H4 (cell line): ENCODE measurements around the gene ABCC9. TPM values are rescaled to one million over a fixed set of nuclear protein-coding genes. Genes with fewer than 3 reads are reported as not detected.
"Not testable (repeated sequence)": the region's sequence is repeated elsewhere in the genome, so short reads cannot be mapped to it uniquely, and the experiment has no call there.

Experiments used
- DNase-seq: peaks from one replicate; pipeline ENCODE4 v3.0.0-alpha.2; 2015; ENCODE audit warnings: low spot score
- total RNA-seq: library from RNA; depleted of rRNA; stranded (reverse); fragments of >200 nt; shearing (Covaris generic); gene quantifications from 2 replicates; pipeline ENCODE4 v1.2.3, GENCODE V29; 2014

The ABCC9 gene
- total RNA-seq, 1 experiment from 2014 or later, result 0.06 TPM

DNA sequence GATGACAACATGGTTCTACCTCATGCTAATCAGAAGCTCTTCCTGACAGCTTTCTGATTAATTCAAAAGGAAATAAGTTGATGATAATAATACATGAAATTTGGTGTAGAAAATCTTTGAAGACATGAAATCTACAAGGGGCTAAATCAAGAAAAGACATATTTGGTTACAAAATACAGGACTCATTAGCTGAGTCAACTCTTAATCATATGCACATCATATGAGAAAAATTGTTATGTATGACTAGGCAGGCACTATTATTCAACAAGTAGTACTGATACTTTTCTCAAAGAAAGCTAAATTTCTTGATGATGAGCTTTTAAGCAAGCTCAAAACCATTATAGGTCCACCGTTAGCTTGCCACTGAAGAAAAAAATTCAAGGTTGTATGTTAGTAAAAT lies 7.1 kb downstream of the ABCC9 start:
- DNase-seq, result no peak

DNA sequence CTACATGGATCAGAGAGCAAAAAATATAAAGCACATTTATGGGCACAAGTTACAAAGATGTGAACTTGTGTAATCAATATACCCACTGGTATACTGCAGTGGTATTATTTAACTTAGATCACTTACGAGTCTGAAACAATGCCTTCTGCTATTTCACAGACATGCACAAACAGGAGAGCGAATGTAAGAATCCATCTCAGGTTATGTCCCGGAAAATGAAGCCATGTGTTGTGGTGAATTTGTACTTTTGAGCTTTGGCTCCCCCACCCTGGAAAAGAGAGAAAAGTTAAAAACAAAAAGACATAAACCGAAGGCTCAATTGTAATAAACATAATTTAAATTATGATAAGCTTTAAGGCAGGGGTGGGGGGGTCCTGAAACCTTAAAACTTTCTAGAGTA lies 7.6 kb downstream of the ABCC9 start:
- no peak for DNase-seq

DNA sequence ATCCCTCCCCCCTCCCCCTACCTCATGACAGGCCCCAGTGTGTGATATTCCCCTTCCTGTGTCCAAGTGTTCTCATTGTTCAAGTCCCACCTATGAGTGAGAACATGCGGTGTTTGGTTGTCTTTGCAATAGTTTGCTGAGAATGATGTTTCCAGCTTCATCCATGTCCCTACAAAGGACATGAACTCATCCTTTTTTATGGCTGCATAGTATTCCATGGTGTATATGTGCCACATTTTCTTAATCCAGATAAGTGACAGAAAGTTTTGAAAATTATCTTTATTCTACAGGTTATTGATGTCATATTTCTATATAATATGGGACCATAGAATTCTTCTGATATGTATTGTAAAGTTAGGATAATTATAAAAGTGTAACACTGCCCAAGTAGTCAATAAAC lies 11.3 kb downstream of the ABCC9 start:
- DNase-seq, result not testable (repeated sequence)

DNA sequence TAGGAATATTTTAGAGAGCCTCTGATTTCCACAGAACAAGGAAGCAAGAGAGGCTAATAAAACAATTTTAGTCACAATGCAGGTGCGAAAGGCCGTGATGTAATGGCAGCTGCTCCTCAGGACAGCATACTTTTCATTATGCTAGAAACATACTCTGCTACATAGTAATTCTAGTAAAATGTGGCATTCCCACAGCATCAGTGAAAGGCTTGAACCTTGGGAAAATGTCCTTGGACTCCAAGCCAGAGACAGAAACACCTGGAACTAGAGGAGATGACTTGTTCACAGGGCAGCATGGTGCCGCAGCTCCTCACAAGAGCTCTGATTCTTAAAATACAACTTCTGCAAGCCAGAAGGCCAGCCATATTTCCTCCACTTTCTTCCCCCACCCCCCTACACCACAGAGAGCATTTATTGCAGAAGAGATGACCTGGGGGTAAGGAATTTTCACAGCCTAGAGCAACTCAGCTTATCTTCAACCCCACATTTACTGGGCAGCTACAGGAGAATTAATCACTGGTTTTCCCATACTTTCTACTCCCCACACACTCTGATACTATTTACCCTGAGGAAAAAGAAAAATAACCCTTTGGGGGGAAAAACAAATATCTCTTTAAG lies 15.8 kb downstream of the ABCC9 start:
- no peak for DNase-seq

DNA sequence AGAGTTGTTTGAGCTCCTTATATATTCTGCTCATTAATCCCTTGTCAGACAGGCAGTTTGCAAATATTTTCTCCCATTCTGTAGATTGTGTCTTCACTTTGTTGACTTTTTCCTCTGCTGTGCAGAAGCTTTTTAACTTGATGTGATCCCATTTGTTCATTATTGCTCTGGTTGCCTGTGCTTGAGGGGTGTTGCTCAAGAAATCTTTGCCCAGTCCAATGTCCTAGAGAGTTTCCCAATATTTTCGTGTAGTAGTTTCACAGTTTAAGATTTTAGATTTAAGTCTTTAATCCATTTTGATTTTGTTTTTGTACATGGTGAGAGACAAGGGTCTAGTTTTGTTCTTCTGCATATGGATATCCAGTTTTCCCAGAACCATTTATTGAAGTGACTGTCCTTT lies 19.8 kb downstream of the ABCC9 start:
- DNase-seq, result no peak

DNA sequence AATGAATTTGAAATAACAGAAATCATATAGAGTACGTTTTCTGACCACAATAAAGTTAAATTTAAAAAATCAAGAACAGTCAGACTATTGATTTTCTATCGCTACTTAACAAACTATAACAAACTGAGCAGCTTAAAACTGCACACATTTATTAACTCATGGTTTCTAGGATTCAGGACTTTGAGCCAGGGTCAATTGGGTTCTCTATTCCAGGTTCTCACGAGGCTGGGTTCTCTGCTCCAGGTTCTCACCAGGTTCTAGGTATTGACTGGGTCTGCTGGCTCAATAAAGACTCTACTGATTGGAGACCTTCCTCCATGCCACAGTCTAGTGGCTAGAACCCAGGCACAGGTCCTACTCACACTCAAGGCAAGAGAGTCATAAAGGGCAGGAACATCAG lies 22.8 kb downstream of the ABCC9 start:
- no peak for DNase-seq

DNA sequence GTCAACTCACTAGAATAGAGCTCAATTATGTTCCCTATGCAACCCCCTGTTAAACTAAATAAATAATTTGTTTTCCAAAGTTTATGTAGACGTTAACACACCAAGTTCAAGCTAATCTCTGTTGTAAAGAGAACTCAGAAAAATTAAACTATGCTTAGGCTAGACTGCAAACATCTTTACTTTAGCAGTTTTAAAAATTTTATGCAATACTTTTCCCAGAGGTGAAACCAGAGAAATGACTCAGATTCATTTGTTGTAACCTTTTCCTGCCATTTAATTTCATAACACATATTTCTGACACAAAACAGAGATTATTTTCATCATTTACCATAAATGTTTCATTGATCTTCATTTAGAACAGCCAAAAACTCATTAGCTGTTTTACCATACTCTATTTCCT lies 27.4 kb downstream of the ABCC9 start:
- DNase-seq, result no peak

DNA sequence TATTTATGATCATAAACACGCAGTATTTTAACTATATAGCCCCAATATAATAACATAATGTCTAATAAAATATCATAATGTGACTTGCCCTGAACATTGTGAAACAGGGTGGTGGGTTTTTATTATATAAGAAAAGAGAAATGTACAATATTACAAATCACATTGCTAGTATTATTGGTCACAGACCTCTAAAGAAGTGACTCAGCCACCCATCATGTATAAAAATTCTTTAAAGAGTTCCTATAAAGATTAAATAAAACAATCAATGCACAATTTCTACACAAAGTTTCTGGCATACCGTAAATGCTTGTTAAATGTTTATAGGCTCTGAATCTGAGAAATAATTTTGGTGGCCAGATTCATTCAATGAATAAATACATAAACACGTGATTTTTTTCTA lies 28.9 kb downstream of the ABCC9 start:
- no peak for DNase-seq

DNA sequence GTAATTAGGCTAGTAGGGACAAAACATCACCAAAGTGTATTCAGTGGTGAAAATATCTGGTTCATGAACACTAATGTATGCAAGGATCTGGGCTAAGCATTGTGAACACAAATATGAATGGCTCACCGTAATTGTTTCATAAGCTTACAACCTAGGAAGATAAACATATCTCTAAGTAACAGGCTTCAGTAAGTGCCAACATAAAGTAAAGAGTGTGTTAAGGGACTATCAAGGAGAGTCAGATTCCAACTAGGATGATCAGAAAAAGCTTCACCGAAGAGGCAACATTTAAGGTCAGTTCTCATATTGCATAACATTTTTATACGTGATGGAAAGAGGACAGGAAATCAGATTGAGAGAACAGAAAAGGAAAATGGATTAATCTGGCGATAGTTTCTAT lies 29.4 kb downstream of the ABCC9 start:
- DNase-seq, result no peak

DNA sequence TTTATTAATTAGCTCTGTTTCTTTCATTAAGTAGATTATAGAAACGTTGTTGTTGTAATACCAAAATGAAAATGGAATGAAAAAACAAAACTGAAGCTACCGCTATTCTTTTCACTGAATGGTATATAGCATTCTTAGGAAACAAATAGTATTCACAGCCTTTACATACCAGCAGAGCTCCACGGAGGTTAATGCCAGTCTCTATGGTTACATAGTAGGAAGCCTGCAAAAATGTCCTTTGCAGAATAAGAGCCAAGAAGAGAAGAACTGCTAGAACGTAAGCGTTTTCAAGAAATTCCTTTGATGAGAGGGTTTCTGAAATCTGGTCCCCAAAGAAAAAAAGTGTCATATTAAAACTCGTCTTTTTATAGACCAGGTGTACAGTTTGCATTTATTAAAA lies 30.6 kb downstream of the ABCC9 start:
- DNase-seq, result no peak

DNA sequence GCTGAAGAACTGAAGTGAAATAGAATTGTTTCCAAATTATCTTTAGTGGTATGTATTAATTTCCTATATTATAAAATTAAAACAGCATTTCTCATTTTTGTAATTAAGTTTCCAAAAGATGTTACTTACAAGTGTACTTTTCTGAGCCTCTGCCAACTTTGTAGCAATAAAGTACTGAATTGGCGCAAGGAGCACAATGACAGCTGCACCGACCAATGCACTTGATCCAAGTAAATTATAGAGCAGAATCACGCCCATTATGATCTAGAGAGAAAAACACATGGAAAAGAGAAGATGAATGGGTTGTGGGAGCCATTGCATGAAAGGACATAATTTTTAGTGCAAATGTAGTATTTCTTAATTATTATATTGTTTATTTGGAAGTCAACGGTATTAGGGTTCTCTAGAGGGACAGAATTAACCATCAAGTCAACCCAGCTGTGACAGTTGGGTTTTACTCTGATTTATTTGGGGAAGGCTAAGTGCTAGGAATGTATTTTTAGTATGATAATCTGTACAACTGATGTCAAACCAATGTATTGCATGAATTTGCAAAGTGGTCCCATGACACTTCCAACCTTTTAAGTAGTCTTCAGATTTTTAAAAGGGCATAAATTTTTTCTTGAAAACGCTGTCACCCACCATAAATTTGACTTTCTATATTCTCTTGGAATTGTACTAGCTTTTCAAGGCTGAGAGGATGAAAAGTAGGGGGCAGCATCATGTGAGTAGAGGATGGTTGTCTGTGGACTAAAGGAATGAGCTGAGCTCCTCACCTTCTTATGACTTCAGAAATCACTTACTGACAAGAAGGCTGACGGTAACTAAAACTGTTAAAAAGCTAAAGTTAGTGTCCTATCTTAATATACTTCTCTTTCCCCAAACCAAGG lies 33.0 kb downstream of the ABCC9 start:
- no peak for DNase-seq

DNA sequence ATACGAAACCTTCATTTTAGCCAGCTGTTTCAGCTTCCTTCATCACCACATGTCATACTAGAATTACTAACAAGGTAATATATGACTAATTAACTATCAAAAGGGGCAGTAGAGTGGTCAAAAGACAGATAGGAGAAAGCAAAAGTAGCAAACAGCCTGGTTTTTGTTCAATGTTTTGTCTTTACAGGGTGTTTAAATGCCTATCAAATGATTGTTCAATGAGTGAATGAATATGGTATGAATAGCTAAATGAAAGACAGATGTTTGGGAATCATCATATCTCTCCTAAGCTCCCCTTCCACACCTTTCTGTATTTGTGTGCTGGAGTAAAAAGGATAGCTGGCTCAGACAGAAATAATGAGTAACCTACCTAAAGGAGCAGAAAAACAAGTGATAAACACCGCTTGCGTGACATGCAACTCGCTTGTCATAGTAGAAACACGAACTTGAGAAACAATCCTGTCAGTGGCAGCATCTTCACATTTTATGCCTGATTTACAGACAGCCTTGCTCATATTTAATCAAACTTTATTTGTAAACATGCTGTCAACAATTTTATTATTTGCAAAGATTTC lies 34.2 kb downstream of the ABCC9 start:
- no peak for DNase-seq

DNA sequence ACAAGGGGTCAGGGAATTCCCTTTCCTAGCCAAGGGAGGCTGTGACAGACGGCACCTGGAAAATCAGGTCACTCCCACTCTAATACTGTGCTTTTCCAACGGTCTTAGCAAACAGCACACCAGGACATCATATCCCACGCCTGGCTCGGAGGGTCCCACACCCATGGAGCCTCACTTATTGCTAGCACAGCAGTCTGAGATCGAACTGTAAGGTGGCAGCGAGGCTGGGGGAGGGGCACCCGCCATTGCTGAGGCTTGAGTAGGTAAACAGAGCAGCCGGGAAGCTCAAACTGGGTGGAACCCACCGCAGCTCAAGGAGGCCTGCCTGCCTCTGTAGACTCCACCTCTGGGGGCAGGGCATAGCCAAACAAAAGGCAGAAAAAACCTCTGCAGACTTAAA lies 41.7 kb downstream of the ABCC9 start:
- DNase-seq, result not testable (repeated sequence)

DNA sequence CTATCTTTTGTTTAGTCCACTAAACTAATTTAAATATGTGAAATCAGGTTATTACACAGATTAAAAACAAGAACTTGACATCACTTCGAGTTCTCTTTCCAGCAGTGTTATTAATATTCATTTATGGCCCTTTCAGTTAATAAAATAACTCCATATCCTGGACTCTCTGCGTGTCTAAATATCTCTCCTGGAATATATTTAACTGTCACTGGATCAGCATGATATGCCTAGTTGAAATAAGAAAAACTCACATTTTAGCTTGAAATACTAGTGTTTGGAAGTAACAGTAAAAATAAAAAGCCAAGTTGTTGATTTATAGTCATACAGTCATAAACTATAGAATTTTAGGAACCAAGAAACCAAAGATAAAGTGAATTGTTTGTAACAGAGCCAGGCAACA lies 45.6 kb downstream of the ABCC9 start:
- DNase-seq, result no peak

DNA sequence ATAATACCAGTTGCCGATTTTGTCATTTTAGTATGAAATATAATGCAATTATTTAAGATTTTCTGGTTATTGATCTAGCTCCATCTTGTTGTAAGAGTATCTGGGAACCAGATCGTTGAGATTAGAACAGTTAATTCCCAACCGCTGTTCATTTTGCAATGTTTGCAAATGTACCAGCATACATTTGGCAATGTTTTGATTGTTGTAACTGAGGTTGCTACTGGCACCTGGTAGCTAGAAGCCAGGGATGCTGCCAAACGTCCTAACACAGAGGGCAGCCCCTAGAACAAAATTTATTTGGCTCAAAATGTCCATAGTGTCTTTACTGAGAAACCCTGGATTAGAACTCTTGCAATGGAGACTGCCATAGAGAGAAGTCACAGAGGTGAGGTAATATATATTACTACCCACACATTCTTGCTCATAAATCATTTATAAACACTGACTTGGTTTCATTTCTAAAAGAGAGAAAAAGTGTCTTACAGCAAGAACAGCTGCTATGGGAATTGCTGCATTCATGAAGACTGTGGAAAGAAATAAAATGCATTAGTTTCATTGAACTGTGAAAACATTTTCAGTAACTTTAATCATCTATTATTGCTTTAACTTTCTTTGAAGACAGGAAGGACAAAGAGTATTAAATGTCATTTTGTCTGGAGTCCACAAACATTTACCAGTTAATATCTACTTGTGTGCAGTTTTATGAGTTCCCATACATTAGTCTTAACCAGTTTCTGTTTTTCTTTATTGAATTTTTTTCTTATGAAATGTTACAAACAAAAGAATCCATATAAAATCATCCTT lies 46.2 kb downstream of the ABCC9 start:
- no peak for DNase-seq

DNA sequence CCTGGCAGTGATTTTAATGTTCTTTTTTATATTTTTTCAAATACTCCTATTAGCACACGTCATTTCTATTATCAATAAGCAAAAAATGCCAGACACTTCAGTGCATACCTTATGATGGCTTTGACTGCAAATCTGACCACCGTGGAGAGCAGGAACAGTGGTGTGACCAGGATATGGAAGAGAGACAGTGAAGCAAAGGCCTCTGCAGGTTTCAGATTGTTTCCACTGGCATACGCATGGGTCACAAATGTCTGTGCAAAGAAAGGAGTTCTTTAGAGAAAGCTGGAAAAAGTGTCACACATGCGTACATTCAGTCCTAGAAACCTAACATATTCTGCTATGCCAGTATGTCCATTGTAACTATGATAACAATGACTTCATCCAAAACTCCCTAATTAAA lies 47.3 kb downstream of the ABCC9 start:
- no peak for DNase-seq

DNA sequence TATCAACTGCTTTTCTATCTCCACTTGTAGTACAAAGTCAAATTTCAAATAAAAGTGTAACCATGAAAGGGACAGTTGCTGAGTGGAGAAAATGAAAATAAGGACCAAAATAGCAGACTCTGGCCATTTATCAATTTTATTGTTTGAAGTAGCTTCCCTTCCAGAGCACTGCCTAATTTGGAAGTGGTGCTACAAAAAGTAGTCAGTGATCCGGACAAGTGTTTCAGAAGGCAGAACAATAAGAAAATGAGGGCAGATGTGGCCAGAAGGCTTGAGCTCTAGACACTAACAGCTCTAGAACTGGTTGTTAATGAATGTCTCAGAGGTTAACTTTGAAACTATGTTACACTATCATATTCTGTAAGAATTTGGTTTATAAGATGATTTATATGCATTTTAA lies 48.9 kb downstream of the ABCC9 start:
- no peak for DNase-seq

DNA sequence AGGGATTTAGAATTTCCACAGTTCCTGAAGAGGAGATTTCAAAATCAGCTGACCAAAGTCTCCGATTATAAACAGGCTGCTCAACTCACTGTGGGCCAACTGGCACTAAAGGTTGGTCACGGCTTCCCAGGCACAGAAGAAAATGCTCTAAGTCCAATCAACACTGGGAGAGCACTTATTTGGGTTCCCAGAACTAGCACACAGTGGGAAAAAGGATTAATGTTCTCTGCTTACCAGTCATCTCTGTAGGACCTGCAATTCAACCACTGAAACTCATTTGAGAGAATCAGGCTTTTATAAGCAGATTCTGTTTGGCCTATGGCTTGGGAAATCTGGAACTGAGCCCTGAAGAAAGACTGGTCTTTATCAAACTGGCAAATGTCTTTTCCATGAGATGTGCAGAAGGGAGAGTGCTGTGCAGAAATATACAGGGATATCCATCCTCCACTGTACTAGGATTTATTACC lies 49.4 kb downstream of the ABCC9 start:
- DNase-seq, result no peak

DNA sequence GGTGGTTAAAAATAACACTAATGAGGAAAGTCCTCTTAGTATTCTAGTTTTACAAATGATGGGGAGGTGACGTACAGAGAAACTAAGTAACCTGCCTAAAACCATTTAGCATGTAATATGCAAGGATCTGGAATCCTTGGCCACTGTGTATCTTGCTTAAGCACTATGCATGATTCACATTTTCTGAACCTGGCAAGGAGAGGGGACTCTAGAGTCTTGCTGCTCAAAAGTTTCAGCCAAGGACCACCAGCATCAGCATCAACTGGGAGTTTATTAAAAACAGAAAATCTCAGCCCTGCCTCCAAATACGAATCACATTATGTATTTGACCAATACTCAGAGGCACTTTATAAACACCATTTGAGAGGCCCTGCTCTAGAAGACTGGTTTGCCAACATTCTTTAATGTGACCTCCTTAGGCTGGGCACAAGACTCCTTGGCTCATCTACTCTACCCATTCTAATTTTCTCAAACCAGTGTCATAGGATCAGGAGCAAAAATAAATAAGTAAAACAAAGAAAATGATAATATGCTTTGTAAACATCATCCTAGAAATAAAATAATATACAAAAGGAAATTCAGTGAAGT lies 52.9 kb downstream of the ABCC9 start:
- DNase-seq, result no peak

DNA sequence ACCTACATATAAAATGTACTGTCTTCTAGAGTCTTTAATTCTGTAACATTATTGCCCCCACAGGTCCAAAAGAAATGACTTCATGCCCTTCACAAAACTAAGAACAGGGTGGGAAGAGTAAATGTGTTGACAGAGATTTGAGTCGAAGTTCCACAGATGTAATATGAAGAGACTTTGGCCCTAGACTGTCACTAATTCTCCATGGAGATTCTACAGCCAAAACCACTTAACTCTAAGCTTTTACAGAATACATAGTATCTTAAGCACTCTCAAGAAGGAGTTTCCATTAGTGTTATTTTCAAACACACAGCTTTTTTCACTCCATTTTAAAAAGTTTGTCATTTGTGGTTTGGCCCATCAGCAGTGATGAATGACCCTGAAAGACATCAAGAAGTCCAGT lies 56.3 kb downstream of the ABCC9 start:
- DNase-seq, result no peak

DNA sequence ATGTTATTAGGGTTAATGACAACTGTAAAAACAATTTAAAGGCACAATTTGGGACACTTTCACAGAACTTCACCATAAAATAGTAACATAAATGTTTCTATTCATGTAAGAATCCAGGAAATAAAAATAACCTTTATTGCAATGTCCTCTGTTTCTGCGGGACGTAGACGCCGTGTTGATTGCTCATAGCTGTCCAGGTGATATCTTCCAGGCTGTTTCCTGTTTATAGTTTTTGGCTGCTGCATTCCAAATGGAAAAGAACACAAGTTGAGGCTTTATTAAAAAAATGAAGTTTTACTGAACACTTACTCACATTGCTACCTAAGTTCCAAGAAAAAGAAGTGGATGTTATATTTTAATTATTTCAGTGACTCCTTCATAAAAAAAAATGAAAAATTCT lies 58.6 kb downstream of the ABCC9 start:
- no peak for DNase-seq

DNA sequence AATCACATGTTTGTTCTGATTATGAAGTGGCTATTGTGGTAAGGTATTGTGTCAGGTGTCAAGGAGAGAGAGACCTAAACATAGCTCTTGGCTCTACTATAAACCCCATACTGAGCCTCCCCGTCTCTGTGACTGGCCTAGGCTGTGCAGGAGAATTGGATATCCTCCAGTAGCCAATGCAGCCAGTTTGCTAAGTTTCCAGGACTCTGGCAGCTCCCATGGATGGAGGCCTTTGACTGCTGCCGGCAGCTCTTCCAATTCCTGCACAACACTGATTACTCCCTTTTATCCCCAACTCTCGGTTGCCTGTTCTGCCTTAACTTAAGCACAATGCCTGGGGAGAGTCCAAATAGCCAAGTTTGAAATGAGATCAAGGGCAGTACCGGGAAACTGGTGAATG lies 59.3 kb downstream of the ABCC9 start:
- no peak for DNase-seq
